ENCODE results near the gene IRX1.

DNA sequence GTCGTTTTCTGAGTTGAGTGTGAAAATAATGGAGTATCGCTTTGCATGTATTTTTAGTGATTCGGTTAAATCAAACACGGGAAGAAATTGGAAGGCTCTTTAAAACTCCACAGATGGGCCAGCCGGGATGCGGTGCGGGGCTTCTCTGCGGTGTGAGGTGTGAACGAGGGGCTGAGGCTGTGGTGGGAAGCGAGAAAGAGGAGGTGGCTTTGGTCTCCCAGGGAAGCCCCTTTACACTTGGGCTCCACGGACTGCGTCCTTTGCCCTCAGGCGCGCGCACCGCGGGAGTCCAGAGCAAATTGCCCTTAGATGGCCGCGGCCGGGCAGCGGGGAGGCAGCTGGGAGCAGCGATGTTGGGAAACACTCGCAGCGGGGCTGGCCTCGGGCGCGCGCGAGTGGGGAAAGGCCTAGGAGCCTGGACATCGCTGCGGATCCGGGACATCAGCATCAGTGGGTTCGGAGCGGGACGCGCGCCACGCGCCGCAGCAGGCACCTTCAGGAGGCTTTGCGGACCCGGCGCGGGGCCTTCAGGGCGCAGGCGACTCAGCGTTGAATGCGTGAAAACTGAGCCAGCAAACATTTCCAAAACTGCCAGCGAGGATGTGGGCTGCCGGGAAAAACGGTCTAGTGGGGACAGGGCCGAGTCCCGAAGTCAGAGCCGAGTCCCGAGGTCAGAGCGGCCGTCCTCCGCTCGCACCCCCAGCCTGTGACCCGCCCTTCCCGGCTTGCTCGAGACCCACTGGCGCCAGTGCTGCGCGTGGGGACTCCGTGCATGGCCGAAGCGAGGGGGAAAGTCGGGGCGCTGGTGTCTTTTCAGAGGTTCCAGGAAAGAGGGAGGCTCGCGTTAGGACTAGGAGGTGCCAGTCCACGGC is 6.5 kb downstream of the IRX1 start:
- TF ChIP-seq, protein P1, sequence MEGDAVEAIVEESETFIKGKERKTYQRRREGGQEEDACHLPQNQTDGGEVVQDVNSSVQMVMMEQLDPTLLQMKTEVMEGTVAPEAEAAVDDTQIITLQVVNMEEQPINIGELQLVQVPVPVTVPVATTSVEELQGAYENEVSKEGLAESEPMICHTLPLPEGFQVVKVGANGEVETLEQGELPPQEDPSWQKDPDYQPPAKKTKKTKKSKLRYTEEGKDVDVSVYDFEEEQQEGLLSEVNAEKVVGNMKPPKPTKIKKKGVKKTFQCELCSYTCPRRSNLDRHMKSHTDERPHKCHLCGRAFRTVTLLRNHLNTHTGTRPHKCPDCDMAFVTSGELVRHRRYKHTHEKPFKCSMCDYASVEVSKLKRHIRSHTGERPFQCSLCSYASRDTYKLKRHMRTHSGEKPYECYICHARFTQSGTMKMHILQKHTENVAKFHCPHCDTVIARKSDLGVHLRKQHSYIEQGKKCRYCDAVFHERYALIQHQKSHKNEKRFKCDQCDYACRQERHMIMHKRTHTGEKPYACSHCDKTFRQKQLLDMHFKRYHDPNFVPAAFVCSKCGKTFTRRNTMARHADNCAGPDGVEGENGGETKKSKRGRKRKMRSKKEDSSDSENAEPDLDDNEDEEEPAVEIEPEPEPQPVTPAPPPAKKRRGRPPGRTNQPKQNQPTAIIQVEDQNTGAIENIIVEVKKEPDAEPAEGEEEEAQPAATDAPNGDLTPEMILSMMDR (IDR thresholded peaks at IDR 0.05; ENCODE audit: insufficient read depth, low read length, poor library complexity, severe bottlenecking): no peak
- TF ChIP-seq EZH2phosphoT487 (conservative IDR thresholded peaks at IDR 0.05; ENCODE audit: low read length): no peak
